Islet precursor cell (in vitro differentiated cells): ENCODE results near the gene HELB.

Experiments
- DNase-seq: peaks from one replicate; pipeline ENCODE4 v3.0.0-alpha.2; 2018

Gene HELB

GRCh38 chr12:66367015-66367667 is 64.8 kb downstream of the HELB start:
- DNase-seq, result no peak

GRCh38 chr12:66371982-66372381 is 69.7 kb downstream of the HELB start:
- DNase-seq, result no peak

GRCh38 chr12:66375560-66375959 is 73.3 kb downstream of the HELB start:
- DNase-seq, result no peak

GRCh38 chr12:66379616-66380015 is 77.3 kb downstream of the HELB start:
- DNase-seq, result no peak

- DNase-seq, result no peak
These were observed 78.7 kb downstream of the HELB start for GRCh38 chr12:66380769-66381535.

- DNase-seq, result no peak
These were observed 84.8 kb downstream of the HELB start for GRCh38 chr12:66387117-66387516.
